HFFc6 (cell line): ENCODE measurements around the gene GMCL2. TPM values are rescaled to one million over a fixed set of nuclear protein-coding genes. Genes with fewer than 3 reads are reported as not detected.

ENCODE experiments used
- DNase-seq: peaks from one replicate; pipeline ENCODE4 v3.0.0-alpha.2; 2018
- H3K27ac Mint-ChIP-seq: 2 replicates; pipeline ENCODE4 v1.8.0; 2020; ENCODE audit warnings: mild to moderate bottlenecking, mixed read lengths
- H3K27me3 Mint-ChIP-seq: 2 replicates; pipeline ENCODE4 v1.8.0; 2021; ENCODE audit warnings: mild to moderate bottlenecking, moderate library complexity, mixed read lengths; ENCODE audit not compliant: insufficient read depth
- H3K36me3 Mint-ChIP-seq: 2 replicates; pipeline ENCODE4 v1.8.0; 2021; ENCODE audit warnings: low read depth, mixed read lengths
- H3K4me1 Mint-ChIP-seq: 2 replicates; pipeline ENCODE4 v1.8.0; 2020; ENCODE audit warnings: low read depth, mixed read lengths
- H3K4me3 Mint-ChIP-seq: 2 replicates; pipeline ENCODE4 v1.8.0; 2020; ENCODE audit warnings: mild to moderate bottlenecking, moderate library complexity, mixed read lengths
- H3K9me3 Mint-ChIP-seq: 2 replicates; pipeline ENCODE4 v1.8.0; 2020; ENCODE audit warnings: mild to moderate bottlenecking, mixed read lengths
- total RNA-seq, 6 experiments: library from RNA; stranded (reverse); fragmentation: NEBNext Ultra II Directional; extraction: Animal tissue kit (Norgen Biotek cat#: 25700); gene quantifications; 2 replicates in 1 of 6; 3 replicates in 5 of 6; pipeline ENCODE4 v1.2.3, GENCODE V29; 2021
- TF ChIP-seq, protein P1 (sequence below): fragments of 200-600 bp; sonication (generic); IDR thresholded peaks from 2 replicates; pipeline ENCODE4 v1.5.0; 2021; ENCODE audit warnings: antibody characterized with exemption, mild to moderate bottlenecking

GMCL2 gene
- total RNA-seq, 6 experiments from 2014 or later: not detected

- no peak for DNase-seq
- no peak overlapping the region; the same call in 1 of the 2 replicates for H3K27ac Mint-ChIP-seq
- no peaks in the 10 kb centered on the region for H3K9me3 Mint-ChIP-seq
- TF ChIP-seq, protein P1, sequence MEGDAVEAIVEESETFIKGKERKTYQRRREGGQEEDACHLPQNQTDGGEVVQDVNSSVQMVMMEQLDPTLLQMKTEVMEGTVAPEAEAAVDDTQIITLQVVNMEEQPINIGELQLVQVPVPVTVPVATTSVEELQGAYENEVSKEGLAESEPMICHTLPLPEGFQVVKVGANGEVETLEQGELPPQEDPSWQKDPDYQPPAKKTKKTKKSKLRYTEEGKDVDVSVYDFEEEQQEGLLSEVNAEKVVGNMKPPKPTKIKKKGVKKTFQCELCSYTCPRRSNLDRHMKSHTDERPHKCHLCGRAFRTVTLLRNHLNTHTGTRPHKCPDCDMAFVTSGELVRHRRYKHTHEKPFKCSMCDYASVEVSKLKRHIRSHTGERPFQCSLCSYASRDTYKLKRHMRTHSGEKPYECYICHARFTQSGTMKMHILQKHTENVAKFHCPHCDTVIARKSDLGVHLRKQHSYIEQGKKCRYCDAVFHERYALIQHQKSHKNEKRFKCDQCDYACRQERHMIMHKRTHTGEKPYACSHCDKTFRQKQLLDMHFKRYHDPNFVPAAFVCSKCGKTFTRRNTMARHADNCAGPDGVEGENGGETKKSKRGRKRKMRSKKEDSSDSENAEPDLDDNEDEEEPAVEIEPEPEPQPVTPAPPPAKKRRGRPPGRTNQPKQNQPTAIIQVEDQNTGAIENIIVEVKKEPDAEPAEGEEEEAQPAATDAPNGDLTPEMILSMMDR: no peak
- peaks cover 11% of the 10 kb centered on the region for H3K4me1 Mint-ChIP-seq
- H3K27me3 Mint-ChIP-seq: no peaks in the 10 kb centered on the region; the same call in 1 of the 2 replicates
- peaks cover 27% of the 10 kb centered on the region; the same call in 1 of the 2 replicates for H3K36me3 Mint-ChIP-seq
- no peak overlapping the region for H3K4me3 Mint-ChIP-seq
Measured at GRCh38 chr5:178143901-178144300, 43.3 kb downstream of the GMCL2 start.

DNA sequence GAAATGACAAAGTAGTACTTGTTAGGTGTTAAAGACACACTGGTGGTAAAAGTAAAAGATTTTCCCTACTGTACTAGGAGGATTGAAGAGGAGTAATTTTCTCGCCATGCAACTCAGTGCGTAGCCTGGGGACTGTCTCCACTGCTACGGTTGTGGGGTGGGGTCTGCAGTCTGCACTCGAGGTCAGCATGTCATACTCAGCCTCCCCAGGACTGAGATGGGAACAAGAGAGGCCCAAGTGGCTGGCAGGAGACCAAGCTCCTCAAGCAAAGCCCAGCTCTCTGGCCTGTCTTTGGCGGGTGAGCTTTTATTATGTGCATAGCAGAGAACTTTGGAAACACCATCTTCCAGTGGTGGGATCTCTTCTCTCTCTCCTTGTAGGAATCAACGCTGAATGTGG lies 43.9 kb downstream of the GMCL2 start:
- TF ChIP-seq, protein P1: no peak
- no peak overlapping the region for H3K4me3 Mint-ChIP-seq
- H3K4me1 Mint-ChIP-seq: peaks cover 11% of the 10 kb centered on the region
- no peak overlapping the region for H3K27ac Mint-ChIP-seq
- H3K9me3 Mint-ChIP-seq: no peaks in the 10 kb centered on the region
- H3K27me3 Mint-ChIP-seq: no peaks in the 10 kb centered on the region; the same call in 1 of the 2 replicates
- no peak for DNase-seq
- H3K36me3 Mint-ChIP-seq: peaks cover 21% of the 10 kb centered on the region; the same call in 1 of the 2 replicates

DNA sequence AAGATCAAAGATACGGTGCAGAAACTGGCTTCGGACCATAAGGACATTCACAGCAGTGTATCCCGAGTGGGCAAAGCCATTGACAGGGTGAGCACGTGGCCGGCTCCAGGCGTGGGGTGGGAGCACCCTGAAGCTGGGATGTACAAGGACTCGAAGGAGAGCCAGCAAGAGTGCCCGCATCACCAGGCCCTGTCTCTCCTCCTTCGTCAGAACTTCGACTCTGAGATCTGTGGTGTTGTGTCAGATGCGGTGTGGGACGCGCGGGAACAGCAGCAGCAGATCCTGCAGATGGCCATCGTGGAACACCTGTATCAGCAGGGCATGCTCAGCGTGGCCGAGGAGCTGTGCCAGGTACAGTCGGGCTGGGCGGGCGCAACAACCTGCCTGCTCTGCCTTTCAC lies 44.5 kb downstream of the GMCL2 start:
- Mint-ChIP-seq H3K4me3 (no peak overlapping the region), H3K9me3 (no peaks in the 10 kb centered on the region), H3K36me3 (peaks cover 15% of the 10 kb centered on the region; the same call in 1 of the 2 replicates), H3K27ac (no peak overlapping the region), H3K4me1 (peaks cover 11% of the 10 kb centered on the region), H3K27me3 (no peaks in the 10 kb centered on the region; the same call in 1 of the 2 replicates)
- DNase-seq: no peak
- TF ChIP-seq, protein P1: no peak

- no peak overlapping the region for H3K27ac Mint-ChIP-seq
Measured at GRCh38 chr5:178141550-178141949, 45.6 kb downstream of the GMCL2 start.

GRCh38 chr5:178137991-178138390 lies 49.2 kb downstream of the GMCL2 start:
- no peak for DNase-seq
- no peaks in the 10 kb centered on the region; the same call in 1 of the 2 replicates for H3K27me3 Mint-ChIP-seq
- no peaks in the 10 kb centered on the region for H3K4me1 Mint-ChIP-seq
- H3K9me3 Mint-ChIP-seq: no peaks in the 10 kb centered on the region
- peaks cover 16% of the 10 kb centered on the region; the same call in 1 of the 2 replicates for H3K36me3 Mint-ChIP-seq
- TF ChIP-seq, protein P1: no peak
- no peak overlapping the region for H3K27ac Mint-ChIP-seq
- no peak overlapping the region for H3K4me3 Mint-ChIP-seq

More at GRCh38 chr5:178141550-178141949, 45.6 kb downstream of the GMCL2 start:
- no peak overlapping the region for H3K4me3 Mint-ChIP-seq
- peaks cover 15% of the 10 kb centered on the region; the same call in 1 of the 2 replicates for H3K36me3 Mint-ChIP-seq
- DNase-seq: no peak
- TF ChIP-seq, protein P1: no peak
- no peaks in the 10 kb centered on the region; the same call in 1 of the 2 replicates for H3K27me3 Mint-ChIP-seq
- H3K4me1 Mint-ChIP-seq: peaks cover 7% of the 10 kb centered on the region
- no peaks in the 10 kb centered on the region for H3K9me3 Mint-ChIP-seq
